Esophagus squamous epithelium (tissue), 5 donors: Measurements from ENCODE around the gene NOXRED1. TPM values are rescaled to one million over a fixed set of nuclear protein-coding genes. Genes with fewer than 3 reads are reported as not detected.

Experiments
- DNase-seq: peaks from one replicate; lab custom pipeline; 2025; lab: John Stamatoyannopoulos, UW
- H3K27ac ChIP-seq, 4 donors: fragments of 200-600 bp; sonication (generic); one replicate each; pipeline ENCODE4 v1.5.1; 2016 to 2019; ENCODE audit warnings: mild to moderate bottlenecking in 1 of 4
- H3K27me3 ChIP-seq, 4 donors: fragments of 200-600 bp; sonication (generic); 1 replicate in 3 of 4; 2 replicates in 1 of 4; pipeline versions ENCODE4 v1.5.1 to v1.6.0; 2017 to 2021; ENCODE audit warnings: antibody characterized with exemption in 1 of 4
- H3K36me3 ChIP-seq, 3 donors: fragments of 200-600 bp; sonication (generic); one replicate each; pipeline ENCODE4 v1.5.1; 2016 to 2019
- H3K4me1 ChIP-seq, 3 donors: fragments of 200-600 bp; sonication (generic); one replicate each; pipeline ENCODE4 v1.5.1; 2017 to 2019
- H3K4me3 ChIP-seq, 4 donors: fragments of 200-600 bp; sonication (generic); 1 replicate in 3 of 4; 2 replicates in 1 of 4; pipeline ENCODE4 v1.5.1; 2016 to 2019; ENCODE audit warnings: mild to moderate bottlenecking in 2 of 4, moderate library complexity in 1 of 4
- H3K9me3 ChIP-seq, 3 donors: fragments of 200-600 bp; sonication (generic); one replicate each; pipeline ENCODE4 v1.5.1; 2016 to 2019
- CTCF ChIP-seq, 6 experiments: fragments of 450-650 bp in 4 of 6; fragments of 200-600 bp in 2 of 6; sonication (generic) in 2 of 6; IDR thresholded peaks; one replicate each; pipeline ENCODE4 v1.5.1; 2016 to 2019; ENCODE audit warnings: antibody characterized with exemption in 6 of 6, mild to moderate bottlenecking in 4 of 6, moderate library complexity in 4 of 6
- POLR2A ChIP-seq, 4 donors: fragments of 450-650 bp; IDR thresholded peaks; one replicate each; pipeline ENCODE4 v1.6.1; 2017; ENCODE audit warnings: antibody characterized with exemption in 4 of 4, mild to moderate bottlenecking in 4 of 4, moderate library complexity in 3 of 4
- WGBS, 2 donors: methylation state at CpG; one replicate each; pipeline ENCODE4 v1.1.5; 2018; 5-methylcytosine and 5-hydroxymethylcytosine counted together
- intact Hi-C: fragments of 100-400 bp; cut with DNase I; formaldehyde crosslinking; loops from one replicate; pipeline ENCODE4 v1.15.0; 2022
- total RNA-seq, 4 donors: library from RNA; depleted of rRNA; stranded (reverse); fragments of >200 nt; gene quantifications; one replicate each; pipeline ENCODE4 v1.1.0, GENCODE V29; 2016
- donor health status: DM: yes; HTN: yes; CAD: no.

Gene NOXRED1
- total RNA-seq, 4 donors from 2014 or later = not detected

- WGBS, 2 donors = 24 to 42% methylated on average over 11 to 13 of the region's 13 CpGs
- TF ChIP-seq CTCF (IDR thresholded peaks at IDR 0.05) (peak in 5 of 6 experiments; percentile 12 to 56 (median 48)), POLR2A (IDR thresholded peaks at IDR 0.05) (no peak)
- Histone ChIP-seq H3K4me3 (peak overlapping the region; percentile 83 to 99 (median 88)), H3K27ac (peak overlapping the region in 2 of 4 donors; percentile 94 to 95), H3K36me3 (peaks cover 21 to 46% (median 44%) of the 10 kb centered on the region in 3 donors), H3K4me1 (peaks cover 0 to 38% (median 19%) of the 10 kb centered on the region in 3 donors), H3K9me3 (no peaks in the 10 kb centered on the region), H3K27me3 (no peaks in the 10 kb centered on the region)
- DNase-seq = peak; percentile 1
- intact Hi-C loops = no loop called here
Observed at GRCh38 chr14:77459072-77459723, 35.9 kb upstream of the NOXRED1 start.

GRCh38 chr14:77458249-77458950 is 35.1 kb upstream of the NOXRED1 start:
- no peak for TF ChIP-seq POLR2A (IDR thresholded peaks at IDR 0.05)
- TF ChIP-seq CTCF (IDR thresholded peaks at IDR 0.05) = no peak
- Histone ChIP-seq H3K4me1 (peaks cover 0 to 38% (median 19%) of the 10 kb centered on the region in 3 donors), H3K9me3 (no peaks in the 10 kb centered on the region), H3K36me3 (peaks cover 21 to 44% (median 37%) of the 10 kb centered on the region in 3 donors), H3K27ac (peak overlapping the region; percentile 88 to 96 (median 94)), H3K4me3 (peak overlapping the region; percentile 83 to 99 (median 88)), H3K27me3 (no peaks in the 10 kb centered on the region)
- WGBS, 2 donors = 0 to 1% methylated on average over 15 to 17 of the region's 29 CpGs
- DNase-seq = no peak
- intact Hi-C loops = no loop called here

GRCh38 chr14:77457522-77458248 is 34.4 kb upstream of the NOXRED1 start, which contains the start of the genes AHSA1 and VIPAS39:
Gene AHSA1, plus strand, starts transcription at chr14:77458093. Its CDS starts 97 bp downstream, at chr14:77458190.
Gene VIPAS39, minus strand, starts transcription at chr14:77457601. Its CDS starts 3,499 bp downstream, at chr14:77454102.
- peaks cover 0 to 38% (median 19%) of the 10 kb centered on the region in 3 donors for H3K4me1 ChIP-seq
- H3K36me3 ChIP-seq = peaks cover 16 to 44% (median 30%) of the 10 kb centered on the region in 3 donors
- WGBS, 2 donors = 0 to 1% methylated on average over 26 to 39 of the region's 50 CpGs
- no peaks in the 10 kb centered on the region for H3K9me3 ChIP-seq
- peak within 1 kb of the TSS; percentile 83 to 99 (median 88) for H3K4me3 ChIP-seq
- DNase-seq = peak; percentile 92
- peak in 3 of 4 donors; percentile 54 to 74 (median 66) for TF ChIP-seq POLR2A (IDR thresholded peaks at IDR 0.05)
- no peak for TF ChIP-seq CTCF (IDR thresholded peaks at IDR 0.05)
- H3K27me3 ChIP-seq = no peaks in the 10 kb centered on the region
- intact Hi-C loops = no loop called here
- peak within 1 kb of the TSS; percentile 88 to 96 (median 94) for H3K27ac ChIP-seq

GRCh38 chr14:77457115-77457521 is 33.8 kb upstream of the NOXRED1 start:
- H3K4me3 ChIP-seq = peak overlapping the region; percentile 83 to 99 (median 88)
- peaks cover 11 to 44% (median 24%) of the 10 kb centered on the region in 3 donors for H3K36me3 ChIP-seq
- H3K27me3 ChIP-seq = no peaks in the 10 kb centered on the region
- WGBS, 2 donors = 0% methylated on average over 5 to 17 of the region's 18 CpGs
- no peaks in the 10 kb centered on the region for H3K9me3 ChIP-seq
- TF ChIP-seq CTCF (IDR thresholded peaks at IDR 0.05) (no peak), POLR2A (IDR thresholded peaks at IDR 0.05) (peak in 2 of 4 donors; percentile 32 to 73)
- intact Hi-C loops = no loop called here
- H3K4me1 ChIP-seq = peaks cover 0 to 38% (median 19%) of the 10 kb centered on the region in 3 donors
- no peak for DNase-seq
- peak overlapping the region; percentile 88 to 96 (median 94) for H3K27ac ChIP-seq
